Nephron progenitor cell (in vitro differentiated cells): Measurements from ENCODE around the gene DRAXIN.

ENCODE experiments used
- DNase-seq: peaks from one replicate; pipeline ENCODE4 v3.0.0; 2021
- H3K27ac Mint-ChIP-seq: 2 replicates; pipeline ENCODE4 v1.8.0; 2021; ENCODE audit warnings: mild to moderate bottlenecking, moderate library complexity, mixed read lengths
- H3K27me3 Mint-ChIP-seq: 2 replicates; pipeline ENCODE4 v1.8.0; 2021; ENCODE audit warnings: mild to moderate bottlenecking, low read depth, mixed read lengths; ENCODE audit not compliant: poor library complexity
- H3K36me3 Mint-ChIP-seq: 2 replicates; pipeline ENCODE4 v1.8.0; 2021; ENCODE audit warnings: low read depth, mixed read lengths
- H3K4me1 Mint-ChIP-seq: 2 replicates; pipeline ENCODE4 v1.8.0; 2021; ENCODE audit warnings: mixed read lengths
- H3K4me3 Mint-ChIP-seq: 2 replicates; pipeline ENCODE4 v1.8.0; 2021; ENCODE audit warnings: mild to moderate bottlenecking, moderate library complexity, mixed read lengths
- H3K9me3 Mint-ChIP-seq: 2 replicates; pipeline ENCODE4 v1.8.0; 2021; ENCODE audit warnings: mild to moderate bottlenecking, moderate library complexity, mixed read lengths
- CTCF ChIP-seq: fragments of 200-600 bp; sonication (generic); IDR thresholded peaks from 2 replicates; pipeline ENCODE4 v1.5.0; 2021; ENCODE audit warnings: antibody characterized with exemption

Gene DRAXIN

GRCh38 chr1:11744287-11744686, 52.8 kb downstream of the DRAXIN start:
- H3K4me3 Mint-ChIP-seq: no peak overlapping the region
- no peaks in the 10 kb centered on the region for H3K9me3 Mint-ChIP-seq
- no peak for TF ChIP-seq CTCF
- peaks cover 2% of the 10 kb centered on the region for H3K27me3 Mint-ChIP-seq
- DNase-seq: no peak
- H3K4me1 Mint-ChIP-seq: peaks cover 15% of the 10 kb centered on the region
- H3K36me3 Mint-ChIP-seq: peaks cover 6% of the 10 kb centered on the region
- peak overlapping the region; percentile 57 for H3K27ac Mint-ChIP-seq

- Mint-ChIP-seq H3K4me3 (no peak overlapping the region), H3K36me3 (peaks cover 6% of the 10 kb centered on the region), H3K27me3 (peaks cover 2% of the 10 kb centered on the region), H3K4me1 (peaks cover under 1% of the 10 kb centered on the region), H3K9me3 (no peaks in the 10 kb centered on the region), H3K27ac (no peak overlapping the region)
- no peak for DNase-seq
- no peak for TF ChIP-seq CTCF
These were observed 54.6 kb downstream of the DRAXIN start for GRCh38 chr1:11746092-11746491.

- H3K27me3 Mint-ChIP-seq: peaks cover 2% of the 10 kb centered on the region
These were observed 55.4 kb downstream of the DRAXIN start for GRCh38 chr1:11746795-11747487.

GRCh38 chr1:11748294-11749202, 57.0 kb downstream of the DRAXIN start:
- Mint-ChIP-seq H3K4me1 (peaks cover 23% of the 10 kb centered on the region), H3K36me3 (peaks cover 6% of the 10 kb centered on the region)
- DNase-seq: no peak

More at GRCh38 chr1:11746795-11747487, 55.4 kb downstream of the DRAXIN start:
- DNase-seq: no peak
- Mint-ChIP-seq H3K4me1 (peaks cover 6% of the 10 kb centered on the region), H3K4me3 (no peak overlapping the region), H3K27ac (peak overlapping the region; percentile 50), H3K9me3 (no peaks in the 10 kb centered on the region), H3K36me3 (peaks cover 6% of the 10 kb centered on the region)
- TF ChIP-seq CTCF: no peak

GRCh38 chr1:11749203-11749689, 57.7 kb downstream of the DRAXIN start:
- Mint-ChIP-seq H3K9me3 (no peaks in the 10 kb centered on the region), H3K27ac (peak overlapping the region; percentile 11), H3K4me1 (peaks cover 30% of the 10 kb centered on the region), H3K36me3 (peaks cover 6% of the 10 kb centered on the region), H3K27me3 (no peaks in the 10 kb centered on the region), H3K4me3 (no peak overlapping the region)
- DNase-seq: no peak
- no peak for TF ChIP-seq CTCF

More at GRCh38 chr1:11748294-11749202, 57.0 kb downstream of the DRAXIN start:
- no peaks in the 10 kb centered on the region for H3K27me3 Mint-ChIP-seq
- H3K27ac Mint-ChIP-seq: peak overlapping the region; percentile 11
- no peak for TF ChIP-seq CTCF
- H3K4me3 Mint-ChIP-seq: no peak overlapping the region
- no peaks in the 10 kb centered on the region for H3K9me3 Mint-ChIP-seq
